ENCODE data around the gene ST3GAL3. TPM values are rescaled to one million over a fixed set of nuclear protein-coding genes. Genes with fewer than 3 reads are reported as not detected.

Gene ST3GAL3
- total RNA-seq, 3 donors from 2014 or later: 14.0 to 23.0 (median 19.7) TPM

GRCh38 chr1:43769350-43769908, 62.1 kb downstream of the ST3GAL3 start:
- no peaks in the 10 kb centered on the region for H3K4me1 ChIP-seq
- no peaks in the 10 kb centered on the region for H3K9me3 ChIP-seq
- TF ChIP-seq CTCF (IDR thresholded peaks at IDR 0.05): no peak
- TF ChIP-seq POLR2AphosphoS5 (IDR thresholded peaks at IDR 0.05): no peak
- no peak for TF ChIP-seq POLR2A (IDR thresholded peaks at IDR 0.05)
- H3K27me3 ChIP-seq: no peaks in the 10 kb centered on the region
- no peak overlapping the region for H3K4me3 ChIP-seq
- H3K27ac ChIP-seq: no peak overlapping the region
- intact Hi-C loops (cut with DNase I; ENCODE audit: low total_unique reads): loop anchor here (10.0 kb wide), 2 partner anchors 165 to 265 kb away; partner anchors contain the start of genes ARTN and SLC6A9
- no peaks in the 10 kb centered on the region for H3K36me3 ChIP-seq
- no peak for DNase-seq (ENCODE audit: low spot score in 2 of 2)

DNA sequence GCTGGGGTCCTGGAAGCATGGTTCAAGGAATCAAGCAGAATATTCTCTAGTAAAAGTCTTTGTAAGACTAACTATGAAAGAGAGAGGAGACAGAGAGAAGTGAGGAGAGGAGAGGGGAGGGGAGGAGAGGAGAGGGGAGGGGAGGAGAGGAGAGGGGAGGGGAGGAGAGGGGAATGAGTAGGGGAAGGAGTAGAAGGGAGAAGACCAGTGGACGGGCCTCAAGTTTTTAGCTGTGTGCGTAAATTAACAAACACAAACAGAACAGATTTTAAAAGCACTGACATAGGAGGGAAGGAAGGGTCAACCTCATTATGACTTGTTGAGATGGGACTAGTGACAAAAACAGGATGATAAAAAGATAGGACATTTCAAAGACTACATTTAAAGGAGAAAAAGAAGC, 62.8 kb downstream of the ST3GAL3 start:
- DNase-seq (ENCODE audit: low spot score in 2 of 2): no peak
- H3K36me3 ChIP-seq: no peaks in the 10 kb centered on the region
- no peak overlapping the region for H3K4me3 ChIP-seq
- no peaks in the 10 kb centered on the region for H3K9me3 ChIP-seq
- H3K27me3 ChIP-seq: no peaks in the 10 kb centered on the region
- no peaks in the 10 kb centered on the region for H3K4me1 ChIP-seq
- TF ChIP-seq CTCF (IDR thresholded peaks at IDR 0.05): no peak
- TF ChIP-seq POLR2AphosphoS5 (IDR thresholded peaks at IDR 0.05): no peak
- TF ChIP-seq POLR2A (IDR thresholded peaks at IDR 0.05): no peak
- intact Hi-C loops (cut with DNase I; ENCODE audit: low total_unique reads): no loop called here
- H3K27ac ChIP-seq: no peak overlapping the region

DNA sequence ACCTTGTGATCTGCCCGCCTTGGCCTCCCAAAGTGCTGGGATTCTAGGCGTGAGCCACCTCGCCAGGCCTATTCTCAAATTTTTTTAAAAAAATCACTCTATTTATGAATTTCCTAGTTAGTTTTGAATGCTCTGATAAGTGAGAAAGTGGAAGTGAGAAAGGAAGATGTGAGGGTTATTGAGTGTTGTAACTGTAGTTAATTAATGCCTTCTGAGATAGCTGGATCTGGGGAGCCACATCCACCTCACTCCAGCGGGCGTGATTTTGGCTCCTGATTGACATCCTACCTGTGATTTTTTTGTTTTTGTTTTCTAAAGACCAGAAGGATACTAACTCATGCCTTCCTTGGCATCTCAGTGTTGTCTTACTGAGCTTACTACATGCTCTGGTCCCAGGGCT, 65.6 kb downstream of the ST3GAL3 start:
- TF ChIP-seq CTCF (IDR thresholded peaks at IDR 0.05) (no peak), POLR2A (IDR thresholded peaks at IDR 0.05) (no peak), POLR2AphosphoS5 (IDR thresholded peaks at IDR 0.05) (no peak)
- DNase-seq (ENCODE audit: low spot score in 2 of 2): no peak
- intact Hi-C loops (cut with DNase I; ENCODE audit: low total_unique reads): no loop called here
- Histone ChIP-seq H3K27me3 (no peaks in the 10 kb centered on the region), H3K36me3 (no peaks in the 10 kb centered on the region), H3K27ac (no peak overlapping the region), H3K4me3 (no peak overlapping the region), H3K4me1 (no peaks in the 10 kb centered on the region), H3K9me3 (no peaks in the 10 kb centered on the region)

GRCh38 chr1:43773821-43774220, 66.5 kb downstream of the ST3GAL3 start:
- Histone ChIP-seq H3K27me3 (no peaks in the 10 kb centered on the region), H3K4me3 (no peak overlapping the region), H3K9me3 (no peaks in the 10 kb centered on the region), H3K36me3 (no peaks in the 10 kb centered on the region), H3K4me1 (no peaks in the 10 kb centered on the region), H3K27ac (no peak overlapping the region)
- no peak for DNase-seq (ENCODE audit: low spot score in 2 of 2)
- TF ChIP-seq CTCF (IDR thresholded peaks at IDR 0.05) (no peak), POLR2AphosphoS5 (IDR thresholded peaks at IDR 0.05) (no peak), POLR2A (IDR thresholded peaks at IDR 0.05) (no peak)
- intact Hi-C loops (cut with DNase I; ENCODE audit: low total_unique reads): no loop called here

GRCh38 chr1:43774359-43774758, 67.0 kb downstream of the ST3GAL3 start:
- Histone ChIP-seq H3K27me3 (no peaks in the 10 kb centered on the region), H3K4me3 (no peak overlapping the region), H3K4me1 (no peaks in the 10 kb centered on the region), H3K27ac (no peak overlapping the region), H3K9me3 (no peaks in the 10 kb centered on the region), H3K36me3 (no peaks in the 10 kb centered on the region)
- TF ChIP-seq CTCF (IDR thresholded peaks at IDR 0.05) (no peak), POLR2A (IDR thresholded peaks at IDR 0.05) (no peak), POLR2AphosphoS5 (IDR thresholded peaks at IDR 0.05) (no peak)
- intact Hi-C loops (cut with DNase I; ENCODE audit: low total_unique reads): no loop called here
- DNase-seq (ENCODE audit: low spot score in 2 of 2): no peak

Data from breast epithelium (tissue), 4 donors.